PC-9 (cell line): Measurements from ENCODE around the gene CCDC71L. TPM values are rescaled to one million over a fixed set of nuclear protein-coding genes. Genes with fewer than 3 reads are reported as not detected.
"Not testable (repeated sequence)": the region's sequence is repeated elsewhere in the genome, so short reads cannot be mapped to it uniquely, and the experiment has no call there.

Source experiments
- BruUV-seq: library from RNA; stranded (reverse); fragments of 400-500 nt; replicated peaks from 2 replicates; lab custom pipeline; 2021; lab: Mats Ljungman, UMichigan
- CTCF ChIA-PET: fragments of 300-600 bp; sonication (Branson Sonifier 250); formaldehyde crosslinking; loops from one replicate; lab custom pipeline; 2022; ENCODE audit warnings: antibody characterized with exemption; lab: Charles Lee
- POLR2A ChIA-PET: fragments of 300-600 bp; sonication (Branson Sonifier 250); formaldehyde crosslinking; loops from one replicate; lab custom pipeline; 2022; ENCODE audit warnings: antibody characterized with exemption; ENCODE audit not compliant: unreplicated experiment; lab: Charles Lee
- DNase-seq, 2 experiments: peaks; one replicate each; pipeline versions ENCODE4 v3.0.0 to v3.0.0-alpha.2; 2015 to 2022; ENCODE audit warnings: mixed read lengths in 1 of 2
- H2AFZ ChIP-seq: fragments of 200-600 bp; sonication (generic); 2 replicates; pipeline ENCODE4 v1.8.1; 2017; ENCODE audit warnings: antibody characterized with exemption
- H3F3A ChIP-seq: fragments of 200-600 bp; sonication (generic); 2 replicates; pipeline ENCODE4 v1.8.1; 2017; ENCODE audit warnings: antibody characterized with exemption, mild to moderate bottlenecking, low read depth; ENCODE audit not compliant: insufficient read depth
- H3K27ac ChIP-seq: fragments of 200-600 bp; sonication (generic); 2 replicates; pipeline ENCODE4 v1.6.1; 2016; ENCODE audit warnings: mixed run types
- H3K27me3 ChIP-seq: fragments of 200-600 bp; sonication (generic); 2 replicates; pipeline ENCODE4 v1.6.1; 2016; ENCODE audit warnings: low read depth, mixed run types; ENCODE audit not compliant: insufficient read depth
- H3K36me3 ChIP-seq: fragments of 200-600 bp; sonication (generic); 2 replicates; pipeline ENCODE4 v1.6.1; 2016; ENCODE audit warnings: low read depth, mixed run types
- H3K4me1 ChIP-seq: fragments of 200-600 bp; sonication (generic); replicated peaks from 2 replicates; pipeline ENCODE4 v1.6.1; 2016; ENCODE audit warnings: mixed run types; ENCODE audit not compliant: insufficient read depth
- H3K4me2 ChIP-seq: fragments of 200-600 bp; sonication (generic); 2 replicates; pipeline ENCODE4 v1.6.1; 2017; ENCODE audit warnings: mixed run types
- H3K4me3 ChIP-seq: fragments of 200-600 bp; sonication (generic); 2 replicates; pipeline ENCODE4 v1.6.1; 2016; ENCODE audit warnings: mixed run types
- H3K79me2 ChIP-seq: fragments of 200-600 bp; sonication (generic); 2 replicates; pipeline ENCODE4 v1.6.1; 2017; ENCODE audit warnings: low read depth, mixed run types
- H3K9me2 ChIP-seq: fragments of 200-600 bp; sonication (generic); 2 replicates; pipeline ENCODE4 v1.8.1; 2017; ENCODE audit warnings: mild to moderate bottlenecking; ENCODE audit not compliant: insufficient read depth
- H3K9me3 ChIP-seq: fragments of 200-600 bp; sonication (generic); 2 replicates; pipeline ENCODE4 v1.8.1; 2016; ENCODE audit warnings: low read depth; ENCODE audit not compliant: insufficient read depth
- H4K20me1 ChIP-seq: fragments of 200-600 bp; sonication (generic); 2 replicates; pipeline ENCODE4 v1.8.1; 2017; ENCODE audit not compliant: insufficient read depth
- CTCF ChIP-seq: fragments of 200-600 bp; sonication (generic); conservative IDR thresholded peaks from 2 replicates; pipeline ENCODE4 v1.6.1; 2017; ENCODE audit warnings: mixed run types, antibody characterized with exemption, mild to moderate bottlenecking, moderate library complexity
- EZH2 ChIP-seq: fragments of 200-600 bp; sonication (generic); IDR thresholded peaks from 2 replicates; pipeline ENCODE4 v1.8.0; 2017; ENCODE audit warnings: antibody characterized with exemption, low read depth
- intact Hi-C: fragments of 100-400 bp; cut with micrococcal nuclease; formaldehyde crosslinking; loops from one replicate; pipeline ENCODE4 v1.10.0; 2022; ENCODE audit not compliant: unreplicated experiment
- total RNA-seq: library from RNA; stranded (reverse); gene quantifications from 2 replicates; pipeline ENCODE4 v1.2.3, GENCODE V29; 2021

Gene CCDC71L
- total RNA-seq, 1 experiment from 2014 or later, result 18.4 TPM

- H3K27me3 ChIP-seq, result no peaks in the 10 kb centered on the region
- intact Hi-C loops, result no loop called here
- H3K4me3 ChIP-seq, result 0 out of 2 replicates have a peak overlapping the region, but pooled peaks have one; percentile 2
- H3K4me1 ChIP-seq, result peaks cover 21% of the 10 kb centered on the region
- H3F3A ChIP-seq, result peaks cover 19% of the 10 kb centered on the region
- no peak for TF ChIP-seq CTCF
- TF ChIP-seq EZH2, result no peak
- POLR2A ChIA-PET, result interaction anchor here (0.6 kb wide), 1 partner anchor 39 kb away, joined by 7 read pairs; no protein-coding TSS in a partner anchor
- H3K79me2 ChIP-seq, result no peaks in the 10 kb centered on the region
- peaks cover 4% of the 10 kb centered on the region; the same call in 1 of the 2 replicates for H3K9me3 ChIP-seq
- BruUV-seq, result no TSS peak
- CTCF ChIA-PET, result interaction anchor here (0.6 to 1.1 kb wide), 2 partner anchors 74 to 198 kb away, joined by 3 read pairs; no protein-coding TSS in a partner anchor
- H3K9me2 ChIP-seq, result no peaks in the 10 kb centered on the region
- H3K4me2 ChIP-seq, result peak overlapping the region; percentile 43
- H2AFZ ChIP-seq, result peak overlapping the region; percentile 54
- no peaks in the 10 kb centered on the region for H3K36me3 ChIP-seq
- no peaks in the 10 kb centered on the region for H4K20me1 ChIP-seq
- H3K27ac ChIP-seq, result peak overlapping the region; percentile 91
- no peak for DNase-seq
Observed at GRCh38 chr7:106678795-106679152, 17.8 kb upstream of the CCDC71L start.

- H3K27ac ChIP-seq, H3K27me3 ChIP-seq, BruUV-seq, intact Hi-C loops, H3K9me3 ChIP-seq, H3K4me3 ChIP-seq, H3K4me2 ChIP-seq, H3K9me2 ChIP-seq, H3K79me2 ChIP-seq, DNase-seq, H4K20me1 ChIP-seq, H2AFZ ChIP-seq, CTCF ChIA-PET, H3K36me3 ChIP-seq: not testable (repeated sequence)
- peaks cover 21% of the 10 kb centered on the region for H3K4me1 ChIP-seq
- POLR2A ChIA-PET, result interaction anchor here (0.6 kb wide), 2 partner anchors 99 to 1077 kb away, joined by 3 to 6 read pairs; no protein-coding TSS in a partner anchor
- H3F3A ChIP-seq, result peaks cover 19% of the 10 kb centered on the region
Observed at GRCh38 chr7:106676506-106676905, 15.5 kb upstream of the CCDC71L start.

GRCh38 chr7:106673688-106674087, 12.7 kb upstream of the CCDC71L start:
- BruUV-seq, CTCF ChIA-PET, H3K27me3 ChIP-seq, H3K9me3 ChIP-seq, H3K4me1 ChIP-seq, H3K9me2 ChIP-seq, H3K4me2 ChIP-seq, H3K27ac ChIP-seq, H3K4me3 ChIP-seq, H2AFZ ChIP-seq, intact Hi-C loops, DNase-seq, H4K20me1 ChIP-seq, POLR2A ChIA-PET, H3K36me3 ChIP-seq, H3F3A ChIP-seq, H3K79me2 ChIP-seq: not testable (repeated sequence)

GRCh38 chr7:106671930-106672329, 11.0 kb upstream of the CCDC71L start:
- BruUV-seq, H3K27me3 ChIP-seq, H4K20me1 ChIP-seq, H3K9me3 ChIP-seq, intact Hi-C loops, H3K9me2 ChIP-seq, H3K36me3 ChIP-seq, H3K4me2 ChIP-seq, CTCF ChIA-PET, H2AFZ ChIP-seq, H3K4me3 ChIP-seq, H3K4me1 ChIP-seq, H3K79me2 ChIP-seq, H3K27ac ChIP-seq, H3F3A ChIP-seq, DNase-seq: not testable (repeated sequence)
- POLR2A ChIA-PET, result interaction anchor here (0.6 kb wide), 1 partner anchor 9 kb away, joined by 3 read pairs; no protein-coding TSS in a partner anchor
